ENCODE measurements around the gene EIPR1.
"Not testable (repeated sequence)": the region's sequence is repeated elsewhere in the genome, so short reads cannot be mapped to it uniquely, and the experiment has no call there.

The EIPR1 gene

DNA sequence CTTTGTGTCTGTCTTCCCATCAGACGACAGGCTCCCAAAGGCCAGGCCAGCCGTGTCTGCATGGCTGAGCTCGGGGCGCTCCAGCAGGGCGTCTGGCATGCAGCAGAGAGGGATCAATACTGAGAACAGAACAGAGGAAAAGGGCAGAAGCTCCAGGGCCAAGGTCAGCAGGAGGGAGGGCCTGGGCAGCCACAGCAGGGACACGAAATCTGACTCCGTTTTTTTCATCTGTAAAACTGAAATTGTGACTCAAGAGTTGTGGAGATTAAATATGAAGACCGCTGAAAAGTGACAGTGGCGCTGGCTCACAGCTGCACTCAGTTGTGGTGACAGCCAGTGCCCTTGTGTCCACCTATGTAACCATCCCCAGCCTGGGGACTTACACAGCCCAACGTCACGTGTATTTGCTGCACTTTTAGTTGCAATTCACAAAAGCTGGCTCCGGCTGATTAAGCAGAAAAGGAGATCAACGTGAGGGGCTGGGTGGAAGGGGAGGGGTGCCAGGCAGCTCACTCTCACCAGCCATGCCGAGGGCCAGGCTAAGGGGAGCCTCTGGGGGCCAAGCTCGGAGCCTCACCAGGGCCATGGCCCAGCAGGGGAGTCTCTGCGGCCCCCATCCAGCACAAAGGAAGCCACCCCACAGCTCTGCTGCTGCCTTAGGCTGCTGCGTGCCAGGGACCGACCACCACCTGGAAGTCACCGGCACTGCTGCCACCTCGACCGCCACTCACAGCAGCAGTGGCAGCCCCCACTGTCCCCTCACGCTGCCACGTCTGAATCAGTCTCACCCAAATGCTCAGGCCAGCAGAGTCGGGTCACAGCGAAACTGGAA lies 74.7 kb downstream of the EIPR1 start:
- DNase-seq: no peak

DNA sequence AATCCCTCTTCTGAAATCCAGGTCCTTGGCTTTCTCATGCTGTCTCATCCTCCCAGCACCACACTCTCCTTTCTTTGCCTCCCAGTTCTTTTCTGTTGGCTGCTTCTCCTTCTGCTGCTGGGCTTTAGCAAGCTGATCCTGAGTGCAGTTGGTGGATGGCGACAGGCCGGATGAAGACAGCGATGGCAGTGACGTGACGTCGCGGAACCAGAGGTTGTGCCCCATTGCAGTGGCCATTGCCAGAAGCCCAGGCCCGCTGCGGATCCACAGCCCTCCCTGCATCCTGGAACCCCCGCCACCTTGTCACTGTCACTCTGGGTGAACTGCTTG lies 75.2 kb downstream of the EIPR1 start:
- no peak for DNase-seq

DNA sequence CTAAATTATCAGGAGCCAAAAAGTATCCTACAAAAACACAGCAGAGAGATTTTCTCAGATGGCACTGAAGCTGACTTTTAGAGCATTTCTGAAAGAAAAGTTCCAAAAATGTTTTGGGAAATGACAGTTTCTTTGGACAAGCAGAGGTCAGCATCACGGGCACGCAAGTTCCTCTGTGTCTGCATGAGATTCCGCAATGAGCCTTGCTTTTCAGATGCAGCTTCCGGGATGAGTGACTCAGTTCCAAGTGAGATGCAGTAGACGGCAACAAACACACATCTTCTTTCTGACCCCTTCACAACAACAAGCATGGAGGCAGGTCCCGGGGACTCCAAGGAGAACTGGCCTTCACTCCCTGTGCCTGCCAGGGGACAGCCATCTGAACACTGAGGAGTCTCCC lies 76.6 kb downstream of the EIPR1 start:
- no peak for DNase-seq

DNA sequence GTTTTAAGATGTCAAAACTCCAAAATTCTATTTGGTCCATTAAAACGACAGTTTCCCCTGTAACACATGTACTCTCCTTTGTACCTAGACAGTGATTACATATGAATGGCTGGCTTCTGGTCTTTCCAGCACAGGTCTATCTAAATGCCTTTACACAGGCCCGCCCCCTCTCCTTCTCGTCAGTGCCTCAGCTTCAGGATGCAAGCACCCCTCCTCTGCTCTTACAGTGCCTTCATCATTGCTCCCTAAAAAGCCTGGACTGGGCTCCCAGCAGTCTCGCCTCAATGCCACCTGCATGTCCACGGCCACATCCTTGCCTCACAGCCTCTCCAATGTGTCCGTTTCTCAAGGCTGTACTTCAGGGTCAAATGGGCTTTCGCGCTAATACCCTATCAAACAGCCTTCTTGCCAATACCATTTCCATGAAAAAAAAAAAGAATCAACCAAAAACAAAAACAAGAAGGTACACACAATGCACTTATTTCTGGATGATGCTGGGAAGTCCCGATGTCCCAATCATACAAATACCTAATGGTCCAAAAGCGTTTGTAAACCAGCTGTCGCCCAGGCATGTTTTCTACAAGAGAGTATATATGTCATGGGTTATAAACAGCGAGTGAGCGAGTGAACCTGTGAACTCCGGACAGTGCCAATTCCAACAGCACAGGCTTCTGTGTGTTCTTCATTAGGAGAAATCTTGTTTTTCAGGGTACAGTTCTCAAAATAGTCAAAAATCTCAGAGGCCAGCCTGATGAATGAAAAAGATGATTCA lies 77.2 kb downstream of the EIPR1 start:
- DNase-seq: no peak

DNA sequence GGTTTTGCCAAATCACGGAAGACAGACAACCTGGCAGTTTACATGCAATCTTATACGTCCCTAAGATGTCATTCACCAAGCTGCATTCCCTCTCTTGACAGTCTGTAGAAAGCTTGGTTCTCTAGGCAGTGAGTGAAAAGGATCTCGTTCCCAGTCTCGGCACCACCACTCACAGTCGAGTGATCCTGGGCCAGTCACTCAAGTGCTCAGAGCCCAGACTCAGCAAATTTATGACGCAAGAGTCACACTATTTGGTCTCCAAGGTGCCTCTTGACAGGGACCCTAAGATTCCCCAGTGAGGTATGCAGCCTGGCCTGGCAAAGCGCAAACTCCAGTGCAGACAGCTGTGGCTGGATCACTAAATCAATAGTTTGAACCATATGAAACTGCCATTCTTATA lies 77.9 kb downstream of the EIPR1 start:
- DNase-seq: no peak

DNA sequence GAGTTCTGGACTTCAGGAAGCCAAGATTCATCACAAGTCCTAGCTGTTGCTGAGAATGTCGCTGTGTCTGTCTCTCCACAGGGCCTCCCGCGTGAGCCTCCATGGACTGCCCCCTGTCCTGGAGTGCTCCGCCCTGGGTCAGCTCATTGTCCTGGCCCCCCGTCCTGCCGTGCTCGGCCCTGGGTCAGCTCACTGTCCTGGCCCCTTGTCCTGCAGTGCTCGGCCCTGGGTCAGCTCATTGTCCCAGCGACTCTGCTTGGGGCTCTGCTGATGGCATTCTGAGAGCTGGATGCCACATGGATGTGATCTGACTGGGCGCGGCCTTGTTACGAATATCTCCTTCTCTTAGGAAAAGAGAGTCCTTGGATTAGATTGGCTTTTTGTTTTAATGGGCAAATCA lies 78.5 kb downstream of the EIPR1 start:
- DNase-seq: no peak

DNA sequence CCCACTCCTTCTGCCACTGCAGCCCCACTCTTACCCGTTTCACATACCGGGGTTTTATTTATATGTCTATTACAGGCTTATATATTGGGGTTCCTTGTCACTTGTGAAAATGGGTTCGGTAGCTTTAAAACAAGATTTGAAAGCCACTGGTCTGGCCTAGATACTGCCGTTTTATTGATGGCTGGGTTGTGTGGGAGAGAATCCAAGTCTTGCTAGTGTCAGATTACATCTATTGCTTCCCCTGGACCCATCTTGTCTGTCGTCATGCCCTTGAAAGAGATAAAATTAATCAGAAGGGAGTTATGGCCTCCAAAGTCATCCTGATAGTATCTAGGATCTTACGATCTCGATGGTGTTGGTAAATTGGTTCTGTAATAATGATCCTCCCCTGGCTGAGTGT lies 79.4 kb downstream of the EIPR1 start:
- DNase-seq: no peak

DNA sequence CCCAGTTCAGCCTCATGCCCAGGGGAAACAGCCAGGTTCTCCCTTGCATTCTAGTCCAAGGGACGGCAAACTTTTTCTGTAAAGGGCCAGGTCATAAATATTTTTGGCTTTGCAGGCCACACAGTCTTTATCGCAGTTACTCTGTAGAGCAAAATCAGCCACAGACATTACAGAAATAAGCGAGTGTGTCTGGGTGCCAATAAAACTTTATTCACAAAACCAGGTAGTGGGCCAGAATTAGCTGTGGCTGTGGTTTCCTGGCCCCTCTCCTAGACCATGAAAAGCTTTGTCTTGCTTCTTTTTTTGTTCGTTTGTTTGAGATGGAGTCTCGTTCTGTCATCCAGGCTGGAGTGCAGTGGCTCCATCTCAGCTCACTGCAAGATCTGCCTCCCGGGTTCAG lies 80.1 kb downstream of the EIPR1 start:
- DNase-seq: no peak

DNA sequence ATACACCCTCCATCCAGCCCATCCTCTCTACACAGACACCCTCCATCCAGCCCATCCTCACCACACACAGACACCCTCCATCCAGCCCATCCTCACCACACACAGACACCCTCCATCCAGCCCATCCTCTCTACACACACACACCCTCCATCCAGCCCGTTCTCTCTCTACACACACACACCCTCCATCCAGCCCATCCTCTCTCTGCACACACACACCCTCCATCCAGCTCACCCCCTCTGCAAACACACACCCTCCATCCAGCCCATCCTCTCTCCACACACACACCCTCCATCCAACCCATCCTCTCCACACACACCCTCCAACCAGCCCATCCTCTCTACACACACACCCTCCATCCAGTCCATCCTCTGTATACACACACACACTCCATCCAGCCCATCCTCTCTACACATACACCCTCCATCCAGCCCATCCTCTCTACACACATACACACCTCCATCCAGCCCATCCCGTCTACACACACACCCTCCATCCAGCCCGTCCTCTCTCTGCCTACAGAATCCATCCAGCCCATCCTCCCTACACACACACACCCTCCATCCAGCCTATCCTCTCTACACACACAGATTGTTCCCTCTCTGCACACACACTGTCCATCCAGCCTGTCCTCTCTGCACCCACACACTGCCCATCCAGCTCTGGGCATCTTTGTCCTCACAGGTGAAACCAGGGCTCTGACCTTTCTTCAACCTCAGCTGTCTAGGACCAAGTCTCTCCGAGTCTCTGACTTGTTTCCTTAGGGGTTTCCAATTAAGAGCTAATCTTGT lies 81.2 kb downstream of the EIPR1 start:
- no peak for DNase-seq

DNA sequence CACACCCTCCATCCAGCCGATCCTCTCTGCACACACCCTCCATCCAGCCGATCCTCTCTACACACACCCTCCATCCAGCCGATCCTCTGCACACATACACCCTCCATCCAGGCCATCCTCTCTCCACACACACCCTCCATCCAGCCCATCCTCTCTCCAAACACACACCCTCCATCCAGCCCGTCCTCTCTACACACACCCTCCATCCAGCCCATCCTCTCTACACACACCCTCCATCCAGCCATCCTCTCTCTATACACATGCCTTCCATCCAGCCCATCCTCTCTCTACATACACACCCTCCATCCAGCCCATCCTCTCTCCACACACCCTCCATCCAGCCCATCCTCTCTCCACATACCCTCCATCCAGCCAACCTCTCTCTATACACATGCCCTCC lies 83.1 kb downstream of the EIPR1 start:
- DNase-seq: no peak

DNA sequence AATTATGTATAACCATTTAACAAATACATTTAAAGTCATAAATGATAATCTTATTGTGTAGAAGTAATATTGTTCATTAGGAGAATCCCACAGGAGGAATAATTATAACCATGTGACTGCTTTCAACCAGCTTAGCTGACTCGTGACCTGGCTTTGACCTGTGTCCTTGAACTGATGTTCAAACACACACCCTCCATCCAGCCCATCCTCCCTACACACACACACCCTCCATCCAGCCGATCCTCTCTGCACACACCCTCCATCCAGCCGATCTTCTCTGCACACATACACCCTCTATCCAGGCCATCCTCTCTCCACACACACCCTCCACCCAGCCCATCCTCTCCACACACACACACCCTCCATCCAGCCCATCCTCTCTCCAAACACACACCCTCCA lies 83.5 kb downstream of the EIPR1 start:
- no peak for DNase-seq

DNA sequence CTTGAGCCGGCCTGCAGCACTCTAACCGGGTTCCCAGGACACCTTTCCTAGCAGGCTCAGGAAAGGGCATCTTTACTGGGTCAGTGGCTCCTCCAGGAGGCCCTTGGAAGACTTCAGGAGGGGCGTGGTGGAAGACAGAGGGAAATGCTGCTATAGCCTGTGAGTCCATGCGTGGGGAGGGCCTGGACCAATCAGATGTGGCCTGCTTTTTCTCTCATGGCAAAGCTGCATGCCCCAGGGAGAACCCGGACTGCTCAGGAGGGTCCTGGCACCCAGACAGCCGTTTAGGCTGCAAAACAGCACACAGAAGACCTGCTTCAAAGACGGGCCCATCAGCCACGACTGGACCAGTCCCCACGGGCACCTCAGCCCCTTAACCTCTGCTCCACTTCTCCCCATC lies 84.4 kb downstream of the EIPR1 start:
- no peak for DNase-seq

DNA sequence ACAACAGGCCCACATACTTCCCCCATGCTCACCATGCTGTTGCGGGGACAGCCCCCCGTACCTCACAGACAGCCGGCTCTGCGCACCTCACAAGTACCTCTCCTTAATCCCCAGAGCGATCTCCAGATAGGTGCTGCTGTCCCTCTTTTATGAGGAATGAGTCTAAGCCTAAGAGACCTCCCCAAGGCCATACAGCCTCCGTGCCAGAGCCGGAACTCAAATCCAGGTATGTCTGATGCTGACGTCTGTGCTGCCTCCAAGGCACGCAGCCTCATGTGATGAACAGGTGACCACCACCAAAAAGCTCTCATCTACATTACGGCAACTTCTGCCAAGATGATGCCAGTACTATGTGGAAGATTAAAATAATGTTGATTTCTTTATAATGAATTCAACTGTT lies 85.2 kb downstream of the EIPR1 start:
- no peak for DNase-seq

DNA sequence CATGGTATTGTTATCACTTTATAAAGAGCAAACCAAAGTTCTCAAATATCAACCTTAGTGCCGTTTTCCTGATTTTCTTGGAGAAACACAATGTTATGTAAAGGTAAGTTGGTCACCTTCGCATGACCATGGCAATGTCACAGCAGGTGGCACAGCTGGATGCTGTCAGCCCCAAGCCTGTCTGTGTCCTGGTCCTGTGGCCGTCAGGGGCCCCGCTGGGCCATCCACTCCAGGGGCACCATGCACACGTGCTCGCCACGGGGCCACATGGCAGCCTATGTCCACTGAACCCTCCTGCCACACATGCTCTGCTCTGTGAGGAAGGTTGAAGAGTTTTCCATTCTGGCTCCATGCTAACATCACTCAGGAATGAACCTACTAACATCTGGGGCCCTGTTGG lies 85.9 kb downstream of the EIPR1 start:
- DNase-seq: no peak

DNA sequence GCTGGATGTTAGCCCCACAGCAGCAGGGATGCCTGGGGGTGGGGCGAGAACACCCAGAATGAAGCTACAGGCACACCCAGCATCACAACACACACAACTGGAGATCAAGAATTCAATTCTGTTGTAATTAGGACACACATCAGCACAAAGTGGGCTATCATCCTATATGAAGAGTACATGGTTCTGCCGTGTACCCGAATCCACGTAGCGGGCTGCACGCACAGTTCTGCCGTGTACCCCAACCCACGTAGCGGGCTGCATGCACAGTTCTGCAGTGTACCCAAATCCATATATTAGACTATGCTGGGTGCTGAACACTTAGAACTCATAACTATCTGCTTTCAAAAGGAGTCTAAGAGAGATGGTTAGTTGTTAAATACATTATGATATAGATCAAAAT lies 86.5 kb downstream of the EIPR1 start:
- no peak for DNase-seq

DNA sequence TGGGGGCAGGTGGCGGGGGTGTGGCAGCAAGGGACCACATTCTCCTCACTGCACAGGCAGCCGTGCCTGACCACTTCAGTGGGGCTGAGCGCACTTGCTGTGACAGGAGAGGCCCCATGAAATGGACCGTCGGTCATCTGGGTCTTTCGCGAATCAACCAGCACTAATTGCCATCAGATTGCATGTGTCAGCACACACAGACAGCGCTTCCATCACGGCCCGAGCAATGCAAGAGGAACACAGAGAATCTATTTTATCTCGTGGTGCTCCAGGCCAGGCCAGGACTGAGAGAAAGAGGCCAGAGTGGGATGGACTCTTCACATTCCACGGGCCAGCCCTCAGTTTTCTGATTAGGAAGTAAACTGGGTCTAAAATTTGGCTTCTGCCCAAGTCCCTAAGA lies 87.0 kb downstream of the EIPR1 start:
- DNase-seq: no peak

DNA sequence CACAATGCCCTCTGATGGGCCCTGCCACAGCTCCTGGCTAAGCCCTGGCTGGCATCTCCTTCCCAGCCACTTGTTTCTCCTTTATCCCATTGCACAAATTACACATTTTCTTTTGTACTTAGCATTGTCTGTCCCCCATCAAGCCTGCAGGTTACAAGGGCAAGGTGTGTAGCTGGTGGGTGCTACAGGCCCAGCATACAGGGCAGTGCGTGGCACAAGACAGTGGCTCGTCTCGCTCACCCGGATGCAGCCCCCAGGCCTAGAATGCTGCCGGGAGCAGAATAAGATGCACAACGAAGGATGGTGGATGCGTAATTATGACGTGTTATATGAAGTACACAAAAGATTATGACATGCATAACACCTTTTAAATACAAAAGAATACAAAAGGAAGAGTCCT lies 87.6 kb downstream of the EIPR1 start:
- no peak for DNase-seq

DNA sequence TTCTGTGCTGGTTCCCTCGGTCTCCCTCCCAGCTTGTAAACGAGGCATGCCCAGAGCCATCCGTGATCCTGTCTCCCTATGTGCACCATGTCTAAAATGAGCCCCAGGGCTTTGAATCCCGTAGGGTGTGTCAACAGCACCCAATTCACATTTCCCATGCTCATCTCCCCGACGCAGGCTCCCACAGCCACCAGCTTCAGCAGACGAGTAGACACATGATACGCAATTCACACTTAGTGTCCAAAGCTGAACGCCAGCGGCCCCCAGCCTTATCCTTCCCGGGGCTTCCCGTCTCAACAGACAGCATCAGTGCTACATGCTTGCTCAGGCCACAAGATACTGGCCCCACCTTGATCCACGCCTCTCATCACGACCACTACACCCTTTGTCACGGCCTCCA lies 88.1 kb downstream of the EIPR1 start:
- DNase-seq: no peak

DNA sequence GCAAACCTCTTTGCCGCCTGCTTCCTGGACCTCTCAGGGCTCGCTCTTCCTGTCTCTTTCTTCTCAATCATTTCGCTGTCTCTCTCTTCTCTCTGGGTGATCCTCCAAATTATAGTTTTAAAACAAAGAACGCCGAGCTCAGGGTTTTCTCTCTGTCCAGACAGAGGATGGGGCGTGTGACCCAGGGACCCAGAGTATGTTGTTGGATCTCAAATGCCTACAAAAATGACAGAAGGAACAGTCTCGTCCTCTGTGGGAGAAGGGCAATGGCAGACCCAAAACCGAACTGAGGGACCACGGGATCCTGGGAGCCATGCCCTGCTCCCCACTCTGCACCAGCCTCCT lies 88.5 kb downstream of the EIPR1 start:
- DNase-seq: no peak

DNA sequence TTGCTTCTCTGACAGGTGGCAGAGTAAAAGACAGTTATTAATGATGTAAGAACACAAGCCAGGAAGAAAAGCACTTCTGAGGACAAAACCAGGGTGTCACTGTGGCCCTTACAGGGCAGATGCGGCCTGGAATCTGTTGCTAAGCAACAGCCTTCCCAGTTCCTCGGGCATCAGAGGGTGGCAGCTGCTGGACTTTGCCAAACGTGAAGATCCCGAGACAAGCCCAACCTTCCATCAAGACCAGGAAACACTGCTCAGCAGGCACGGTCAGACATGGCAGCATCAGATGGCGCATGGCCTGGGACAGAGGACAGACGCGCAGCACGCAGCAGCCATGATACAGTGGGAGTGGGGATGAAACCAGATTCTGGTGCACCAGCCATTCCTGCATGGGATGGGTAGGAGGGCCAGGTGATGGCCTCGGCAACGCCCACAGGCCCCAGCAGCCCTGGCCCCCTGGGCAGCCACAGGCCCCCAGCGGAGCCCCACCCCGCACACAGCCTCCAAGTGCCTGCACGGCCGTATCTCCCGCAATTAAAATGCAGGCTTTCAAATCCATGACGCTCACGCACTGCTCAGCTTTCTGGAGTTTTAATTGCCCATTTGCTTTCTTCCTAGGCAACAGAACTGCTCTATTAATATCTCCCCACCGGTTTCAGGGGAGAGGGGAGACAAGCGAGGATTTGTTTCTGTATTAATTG lies 89.0 kb downstream of the EIPR1 start:
- no peak for DNase-seq

DNA sequence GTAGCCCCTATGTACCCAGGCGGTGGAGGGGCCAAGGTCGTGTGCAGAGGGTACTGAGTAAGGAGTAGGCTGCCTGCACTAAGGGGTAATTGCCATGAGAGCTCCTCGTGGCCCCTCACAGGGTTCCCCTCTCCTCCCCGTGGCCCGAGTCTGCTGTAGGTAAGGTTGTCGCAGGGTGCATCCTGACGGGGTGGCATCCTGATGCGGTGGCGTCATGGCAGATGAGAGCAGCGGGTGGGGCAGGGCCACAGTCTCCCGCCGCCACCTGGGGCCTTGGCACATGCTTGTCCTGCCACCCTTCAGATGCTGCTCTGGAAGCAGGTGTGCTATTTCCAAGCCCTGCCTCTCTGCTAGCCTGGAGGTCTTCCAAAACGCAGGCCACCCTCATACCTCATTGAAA lies 89.7 kb downstream of the EIPR1 start:
- DNase-seq: no peak

DNA sequence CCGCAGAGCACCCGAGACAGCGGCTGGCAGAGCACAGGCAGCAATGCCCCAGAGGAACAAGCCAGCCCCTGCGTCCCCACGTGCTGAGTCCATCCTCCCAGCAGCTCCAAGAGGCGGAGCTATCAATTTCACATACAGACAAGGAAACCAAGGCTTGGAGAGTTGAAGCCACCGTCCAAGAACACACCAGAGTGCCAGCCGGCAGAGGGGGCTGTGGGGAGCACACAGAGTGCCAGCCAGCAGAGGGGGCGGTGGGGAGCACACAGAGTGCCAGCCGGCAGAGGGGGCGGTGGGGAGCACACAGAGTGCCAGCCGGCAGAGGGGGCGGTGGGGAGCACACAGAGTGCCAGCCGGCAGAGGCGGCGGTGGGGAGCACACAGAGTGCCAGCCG lies 91.0 kb downstream of the EIPR1 start:
- DNase-seq: not testable (repeated sequence)

DNA sequence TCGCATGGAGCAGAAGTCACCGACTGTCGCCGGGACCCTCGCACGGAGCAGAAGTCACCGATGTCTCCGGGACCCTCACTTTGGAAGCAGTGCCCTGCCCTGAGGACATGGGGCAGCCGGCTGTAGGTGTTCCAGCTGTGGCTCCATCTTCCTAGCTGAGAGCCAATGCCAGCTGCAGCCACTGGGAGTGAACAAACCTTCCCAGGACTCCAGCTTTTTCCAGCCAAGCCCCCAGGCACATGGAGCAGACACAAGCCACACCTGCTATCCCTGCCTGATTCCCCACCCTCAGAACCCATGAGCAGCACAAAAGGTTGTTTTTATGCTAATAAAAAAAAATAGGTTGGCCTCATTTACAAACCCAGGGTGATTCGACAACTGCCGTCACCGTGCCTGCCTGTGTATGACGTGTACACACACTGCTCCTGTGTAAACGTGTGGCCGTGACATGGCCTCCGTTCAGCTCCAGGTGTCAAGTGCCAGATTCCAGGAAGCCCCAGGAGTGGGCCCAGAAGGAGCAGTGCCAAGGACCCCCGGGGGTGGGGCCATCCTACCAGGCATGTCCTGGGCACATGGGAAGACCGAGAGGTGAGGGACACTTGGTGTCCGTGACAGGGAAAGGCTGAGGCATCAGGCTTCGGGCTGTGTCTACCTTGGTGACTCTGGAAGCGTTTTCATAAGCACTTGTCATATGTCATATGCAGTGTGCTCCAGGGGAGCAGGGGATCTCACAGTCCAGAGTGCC lies 91.5 kb downstream of the EIPR1 start:
- DNase-seq: no peak
